Activated gamma-delta T cell (primary cell): ENCODE results near the gene ADGRG6.

Experiments
- DNase-seq: peaks from one replicate; lab custom pipeline; 2025; lab: John Stamatoyannopoulos, UW

The ADGRG6 gene

GRCh38 chr6:142485256-142485655 lies 183.4 kb downstream of the ADGRG6 start:
- DNase-seq = no peak

GRCh38 chr6:142489722-142490610 lies 188.2 kb downstream of the ADGRG6 start:
- DNase-seq = no peak
